NCI-H82 treated with DMSO at 0.1 percent for 48 hours (cell line): ENCODE measurements around the gene APBB2.
"Not testable (repeated sequence)": the region's sequence is repeated elsewhere in the genome, so short reads cannot be mapped to it uniquely, and the experiment has no call there.

Source experiments
- DNase-seq: peaks from one replicate; lab custom pipeline; 2025; ENCODE audit not compliant: unreplicated experiment; lab: John Stamatoyannopoulos, UW

The APBB2 gene

GRCh38 chr4:41069838-41070237 is 144.5 kb downstream of the APBB2 start:
- no peak for DNase-seq

- DNase-seq = no peak
These were observed 145.1 kb downstream of the APBB2 start for GRCh38 chr4:41069257-41069656.

- no peak for DNase-seq
These were observed 147.0 kb downstream of the APBB2 start for GRCh38 chr4:41067369-41067768.

GRCh38 chr4:41066049-41066448 is 148.3 kb downstream of the APBB2 start:
- no peak for DNase-seq

- DNase-seq = no peak
These were observed 148.8 kb downstream of the APBB2 start for GRCh38 chr4:41065434-41066006.

GRCh38 chr4:41064953-41065352 is 149.4 kb downstream of the APBB2 start:
- no peak for DNase-seq

- DNase-seq = no peak
These were observed 152.7 kb downstream of the APBB2 start for GRCh38 chr4:41061482-41062185.

GRCh38 chr4:41060352-41061334 is 153.7 kb downstream of the APBB2 start:
- no peak for DNase-seq

- not testable (repeated sequence) for DNase-seq
These were observed 154.9 kb downstream of the APBB2 start for GRCh38 chr4:41059411-41059810.

GRCh38 chr4:41058426-41058825 is 155.9 kb downstream of the APBB2 start:
- no peak for DNase-seq

GRCh38 chr4:41057467-41057866 is 156.9 kb downstream of the APBB2 start:
- DNase-seq = no peak

GRCh38 chr4:41052287-41052686 is 162.1 kb downstream of the APBB2 start:
- no peak for DNase-seq

GRCh38 chr4:41050880-41051775 is 163.2 kb downstream of the APBB2 start:
- DNase-seq = no peak

GRCh38 chr4:41050116-41050515 is 164.2 kb downstream of the APBB2 start:
- DNase-seq = no peak

GRCh38 chr4:41049176-41049575 is 165.2 kb downstream of the APBB2 start:
- DNase-seq = not testable (repeated sequence)

GRCh38 chr4:41044791-41045190 is 169.6 kb downstream of the APBB2 start:
- DNase-seq = no peak

- DNase-seq = no peak
These were observed 170.2 kb downstream of the APBB2 start for GRCh38 chr4:41044165-41044564.

GRCh38 chr4:41043465-41043864 is 170.9 kb downstream of the APBB2 start:
- DNase-seq = no peak

- no peak for DNase-seq
These were observed 172.8 kb downstream of the APBB2 start for GRCh38 chr4:41041551-41041950.

- DNase-seq = no peak
These were observed 175.0 kb downstream of the APBB2 start for GRCh38 chr4:41039317-41039716.

- no peak for DNase-seq
These were observed 176.0 kb downstream of the APBB2 start for GRCh38 chr4:41038304-41038703.
